Stimulated activated naive B cell treated with anti-CD40 and anti-IgM and Interleukin-4, amounts not matched to agents 10 μg/mL and 1 μg/mL and 100 μg/mL, for 72 hours (primary cell): ENCODE results near the gene BMPR1A.
"Not testable (repeated sequence)": the region's sequence is repeated elsewhere in the genome, so short reads cannot be mapped to it uniquely, and the experiment has no call there.

Experiments
- ATAC-seq, 2 donors: fragments of 150-1000 bp; cut with Tn5 transposase; replicated peaks; 2 replicates each; pipeline ENCODE4 v1.10.0; 2021; ENCODE audit warnings: moderate library complexity in 1 of 2
- DNase-seq: peaks from one replicate; pipeline ENCODE4 v3.0.0; 2021
- H3K27ac Mint-ChIP-seq: one replicate; pipeline ENCODE4 v1.8.0; 2022; ENCODE audit warnings: mild to moderate bottlenecking, mixed read lengths
- H3K27me3 Mint-ChIP-seq, 2 donors: one replicate each; pipeline ENCODE4 v1.8.0; 2022; ENCODE audit warnings: mixed read lengths in 2 of 2
- H3K36me3 Mint-ChIP-seq, 2 donors: one replicate each; pipeline ENCODE4 v1.8.0; 2022; ENCODE audit warnings: mixed read lengths in 2 of 2, mild to moderate bottlenecking in 1 of 2
- H3K4me1 Mint-ChIP-seq, 2 donors: one replicate each; pipeline ENCODE4 v1.8.0; 2022; ENCODE audit warnings: mixed read lengths in 2 of 2, mild to moderate bottlenecking in 1 of 2
- H3K4me3 Mint-ChIP-seq, 2 donors: one replicate each; pipeline ENCODE4 v1.8.0; 2022; ENCODE audit warnings: mild to moderate bottlenecking in 2 of 2, mixed read lengths in 2 of 2, moderate library complexity in 1 of 2
- H3K9me3 Mint-ChIP-seq, 2 donors: one replicate each; pipeline ENCODE4 v1.8.0; 2022; ENCODE audit warnings: mixed read lengths in 2 of 2, mild to moderate bottlenecking in 1 of 2

Gene BMPR1A

DNA sequence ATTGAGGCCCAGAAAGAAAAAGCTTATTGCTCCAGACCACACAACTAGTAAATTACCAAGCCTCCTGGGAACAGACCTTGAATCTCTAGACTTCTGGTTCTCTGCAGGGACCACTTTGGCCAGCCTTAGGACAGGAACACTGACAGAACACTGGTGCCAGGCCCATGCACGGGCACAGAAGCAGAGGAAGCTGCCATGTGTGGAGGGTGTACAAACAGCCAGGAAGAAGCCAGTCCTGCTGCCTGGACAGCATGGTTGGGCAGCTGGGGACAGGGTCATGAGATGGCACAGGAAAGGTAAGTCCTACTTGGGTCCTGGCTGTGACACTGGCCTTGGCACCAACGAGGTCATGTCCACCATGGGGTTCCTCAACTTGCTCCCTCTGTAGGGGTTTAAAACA is 181.8 kb downstream of the BMPR1A start:
- Mint-ChIP-seq H3K4me1 (peaks cover 0 to 3% of the 10 kb centered on the region in 2 donors), H3K36me3 (no peaks in the 10 kb centered on the region), H3K9me3 (no peaks in the 10 kb centered on the region), H3K4me3 (no peak overlapping the region), H3K27ac (no peak overlapping the region), H3K27me3 (peaks cover 0 to 3% of the 10 kb centered on the region in 2 donors)
- DNase-seq (no peak), ATAC-seq (no peak)

DNA sequence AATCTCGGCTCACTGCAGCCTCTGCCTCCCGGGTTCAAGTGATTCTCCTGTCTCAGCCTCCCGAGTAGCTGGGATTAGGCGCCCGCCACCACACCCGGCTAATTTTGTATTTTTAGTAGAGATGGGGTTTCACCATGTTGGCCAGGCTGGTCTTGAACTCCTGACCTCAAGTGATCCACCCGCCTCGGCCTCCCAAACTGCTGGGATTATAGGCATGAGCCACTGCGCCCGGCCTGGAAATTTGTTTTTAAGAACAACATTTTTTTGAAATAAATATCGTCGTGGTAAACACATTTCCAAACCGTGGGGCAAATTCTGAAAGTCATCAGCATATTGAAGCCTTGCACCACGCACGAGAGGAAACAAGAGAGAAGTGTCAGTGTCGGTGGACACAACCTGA is 183.7 kb downstream of the BMPR1A start:
- not testable (repeated sequence) for H3K36me3 Mint-ChIP-seq, H3K4me1 Mint-ChIP-seq, H3K27me3 Mint-ChIP-seq, ATAC-seq, H3K9me3 Mint-ChIP-seq, H3K4me3 Mint-ChIP-seq, H3K27ac Mint-ChIP-seq, DNase-seq

- Mint-ChIP-seq H3K27ac (no peak overlapping the region), H3K36me3 (no peaks in the 10 kb centered on the region), H3K27me3 (peaks cover 0 to 3% of the 10 kb centered on the region in 2 donors), H3K4me1 (peaks cover 0 to 3% of the 10 kb centered on the region in 2 donors), H3K9me3 (no peaks in the 10 kb centered on the region), H3K4me3 (no peak overlapping the region)
- ATAC-seq = no peak
- no peak for DNase-seq
These were observed 184.3 kb downstream of the BMPR1A start for GRCh38 chr10:86940677-86941076.

GRCh38 chr10:86941426-86941825 is 185.0 kb downstream of the BMPR1A start:
- Mint-ChIP-seq H3K36me3 (no peaks in the 10 kb centered on the region), H3K27me3 (peaks cover under 1% of the 10 kb centered on the region in 2 donors), H3K4me1 (peaks cover 0 to 3% of the 10 kb centered on the region in 2 donors), H3K4me3 (no peak overlapping the region), H3K27ac (no peak overlapping the region), H3K9me3 (no peaks in the 10 kb centered on the region)
- DNase-seq = no peak
- ATAC-seq = no peak

DNA sequence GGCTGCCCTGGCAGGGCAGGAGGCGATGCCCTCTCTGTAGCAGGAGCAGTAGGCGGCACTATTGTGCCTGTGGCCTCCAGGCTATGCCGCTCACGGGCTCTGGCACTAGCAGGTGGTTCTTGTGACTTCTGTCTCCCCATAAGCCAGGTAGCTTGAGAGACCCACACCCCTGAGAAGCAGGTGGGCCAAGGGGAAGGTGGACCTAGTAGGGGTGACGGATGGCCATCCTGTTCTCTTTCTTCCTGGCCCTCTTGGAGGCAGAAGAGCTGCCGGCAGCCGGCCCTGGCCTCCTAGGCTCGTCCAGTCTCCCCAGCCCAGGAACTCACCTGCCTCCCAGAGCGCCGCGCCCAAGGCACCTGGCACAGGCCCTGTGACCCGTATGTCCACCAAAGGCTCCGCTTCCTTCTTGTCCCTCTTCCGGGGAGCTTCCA is 185.6 kb downstream of the BMPR1A start:
- Mint-ChIP-seq H3K27ac (no peak overlapping the region), H3K4me1 (peaks cover 0 to 3% of the 10 kb centered on the region in 2 donors), H3K9me3 (no peaks in the 10 kb centered on the region), H3K27me3 (peaks cover 6 to 7% of the 10 kb centered on the region in 2 donors), H3K4me3 (no peak overlapping the region), H3K36me3 (no peaks in the 10 kb centered on the region)
- DNase-seq (no peak), ATAC-seq (no peak)

DNA sequence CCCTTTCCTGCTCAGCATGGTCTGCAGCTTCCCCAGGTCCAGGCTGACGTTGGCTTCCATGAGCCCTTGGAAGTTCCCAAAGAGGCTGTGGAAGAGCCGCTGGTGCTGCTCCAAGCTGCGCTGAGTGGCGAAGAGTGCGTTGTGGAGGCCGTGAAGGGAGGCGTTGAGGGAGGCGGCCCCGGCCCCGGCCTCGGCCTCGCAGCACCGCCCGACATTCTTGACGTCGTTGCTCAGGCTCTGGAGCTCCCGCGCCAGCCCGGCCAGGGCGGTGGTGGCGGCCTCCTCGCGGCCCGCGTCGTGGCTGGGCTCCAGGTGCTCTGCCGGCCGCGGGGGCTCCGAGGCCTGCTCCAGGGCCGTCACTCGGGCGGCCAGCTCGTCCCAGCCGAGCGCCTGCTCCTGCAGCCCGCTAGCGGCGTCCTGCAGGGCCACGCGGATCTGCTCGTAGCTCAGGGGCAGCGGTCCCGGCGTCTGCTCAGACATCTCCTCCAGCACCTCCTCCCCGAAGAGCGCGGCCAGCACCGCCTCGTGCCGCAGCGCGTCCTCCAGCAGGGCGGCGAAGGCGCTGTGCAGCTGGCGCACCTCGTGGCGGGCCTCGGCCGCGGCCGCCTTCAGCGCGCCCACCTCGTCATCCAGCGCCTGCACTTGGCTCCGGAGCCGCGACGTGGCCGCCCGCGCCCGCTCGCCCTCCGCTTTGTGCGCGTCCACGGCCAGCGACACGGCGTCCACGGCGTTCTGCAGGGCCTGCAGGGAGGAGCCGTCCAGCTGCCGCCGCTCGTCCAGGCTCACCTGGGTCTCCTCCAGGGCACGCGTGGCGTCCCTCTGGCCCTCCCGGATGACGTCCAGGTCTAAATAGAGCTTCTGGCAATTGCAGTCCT is 186.3 kb downstream of the BMPR1A start:
- Mint-ChIP-seq H3K27me3 (peaks cover 6 to 7% of the 10 kb centered on the region in 2 donors), H3K36me3 (no peaks in the 10 kb centered on the region), H3K4me3 (no peak overlapping the region), H3K4me1 (peaks cover 0 to 3% of the 10 kb centered on the region in 2 donors), H3K27ac (no peak overlapping the region), H3K9me3 (no peaks in the 10 kb centered on the region)
- no peak for DNase-seq
- ATAC-seq = no peak

GRCh38 chr10:86943316-86944030 is 187.1 kb downstream of the BMPR1A start:
- DNase-seq (no peak), ATAC-seq (no peak)
- peaks cover 0 to 3% of the 10 kb centered on the region in 2 donors for H3K4me1 Mint-ChIP-seq
- no peak overlapping the region for H3K4me3 Mint-ChIP-seq
- no peaks in the 10 kb centered on the region for H3K36me3 Mint-ChIP-seq
- H3K27me3 Mint-ChIP-seq = peaks cover 6 to 7% of the 10 kb centered on the region in 2 donors
- H3K9me3 Mint-ChIP-seq = no peaks in the 10 kb centered on the region
- no peak overlapping the region for H3K27ac Mint-ChIP-seq

DNA sequence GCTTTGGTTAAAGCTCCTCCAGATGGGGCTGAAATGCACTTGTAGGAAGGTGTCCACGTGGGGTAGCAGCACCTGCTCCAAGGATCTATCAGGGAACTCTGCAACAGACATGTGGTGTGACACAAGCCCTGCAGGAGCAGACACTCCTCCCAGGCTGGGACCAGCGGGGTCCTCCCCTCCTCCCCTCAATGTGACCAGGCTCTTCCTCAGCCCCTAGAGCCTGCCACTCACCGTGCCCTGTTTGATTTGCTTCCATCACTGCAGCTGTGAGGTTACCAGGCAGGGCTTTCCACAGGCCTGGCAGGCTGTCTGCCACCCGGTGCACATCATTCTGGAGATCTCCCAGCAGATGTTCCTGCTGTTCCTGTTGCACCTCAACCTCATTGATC is 187.6 kb downstream of the BMPR1A start:
- DNase-seq (no peak), ATAC-seq (no peak)
- no peak overlapping the region for H3K4me3 Mint-ChIP-seq

GRCh38 chr10:86944471-86944870 is 188.1 kb downstream of the BMPR1A start:
- no peak for DNase-seq
- peaks cover 6 to 7% of the 10 kb centered on the region in 2 donors for H3K27me3 Mint-ChIP-seq
- H3K27ac Mint-ChIP-seq = no peak overlapping the region
- H3K4me3 Mint-ChIP-seq = no peak overlapping the region
- ATAC-seq = no peak
- H3K36me3 Mint-ChIP-seq = no peaks in the 10 kb centered on the region
- H3K4me1 Mint-ChIP-seq = peaks cover 0 to 2% of the 10 kb centered on the region in 2 donors
- no peaks in the 10 kb centered on the region for H3K9me3 Mint-ChIP-seq

More for the DNA sequence above, 187.6 kb downstream of the BMPR1A start:
- H3K27me3 Mint-ChIP-seq = peaks cover 6 to 7% of the 10 kb centered on the region in 2 donors
- H3K36me3 Mint-ChIP-seq = no peaks in the 10 kb centered on the region
- H3K4me1 Mint-ChIP-seq = peaks cover 0 to 3% of the 10 kb centered on the region in 2 donors
- H3K9me3 Mint-ChIP-seq = no peaks in the 10 kb centered on the region
- no peak overlapping the region for H3K27ac Mint-ChIP-seq

- Mint-ChIP-seq H3K4me3 (no peak overlapping the region), H3K27me3 (peaks cover 6 to 7% of the 10 kb centered on the region in 2 donors), H3K27ac (no peak overlapping the region), H3K9me3 (no peaks in the 10 kb centered on the region), H3K36me3 (no peaks in the 10 kb centered on the region), H3K4me1 (no peaks in the 10 kb centered on the region)
- ATAC-seq (no peak), DNase-seq (no peak)
These were observed 188.5 kb downstream of the BMPR1A start for GRCh38 chr10:86944907-86945306.

GRCh38 chr10:86945361-86946212 is 189.2 kb downstream of the BMPR1A start:
- Mint-ChIP-seq H3K27ac (no peak overlapping the region), H3K4me3 (no peak overlapping the region), H3K9me3 (no peaks in the 10 kb centered on the region), H3K27me3 (peaks cover 6 to 7% of the 10 kb centered on the region in 2 donors), H3K4me1 (no peaks in the 10 kb centered on the region), H3K36me3 (no peaks in the 10 kb centered on the region)
- ATAC-seq (no peak), DNase-seq (no peak)

- Mint-ChIP-seq H3K4me1 (no peaks in the 10 kb centered on the region), H3K27me3 (peaks cover 6 to 7% of the 10 kb centered on the region in 2 donors)
- no peak for ATAC-seq
These were observed 190.1 kb downstream of the BMPR1A start for GRCh38 chr10:86946213-86947155.

GRCh38 chr10:86947806-86948205 is 191.4 kb downstream of the BMPR1A start:
- H3K4me3 Mint-ChIP-seq, H3K4me1 Mint-ChIP-seq, H3K36me3 Mint-ChIP-seq, H3K27ac Mint-ChIP-seq, DNase-seq, ATAC-seq, H3K9me3 Mint-ChIP-seq, H3K27me3 Mint-ChIP-seq: not testable (repeated sequence)

More at GRCh38 chr10:86946213-86947155, 190.1 kb downstream of the BMPR1A start:
- Mint-ChIP-seq H3K4me3 (no peak overlapping the region), H3K27ac (no peak overlapping the region), H3K36me3 (no peaks in the 10 kb centered on the region), H3K9me3 (no peaks in the 10 kb centered on the region)
- no peak for DNase-seq
